ENCODE results near the gene STAP2. TPM values are rescaled to one million over a fixed set of nuclear protein-coding genes. Genes with fewer than 3 reads are reported as not detected.

Gene STAP2
- total RNA-seq, 1 experiment from 2014 or later = 72.6 TPM

GRCh38 chr19:4284176-4284958, 54.3 kb downstream of the STAP2 start:
- no peaks in the 10 kb centered on the region for H3K9me2 ChIP-seq (replicated peaks; ENCODE audit: low read length)
- ChIA-PET POLR2A (ENCODE audit: unreplicated experiment) (no interaction called here), CTCF (no interaction called here)
- H3K79me2 ChIP-seq (ENCODE audit: low read length) = no peaks in the 10 kb centered on the region
- no peaks in the 10 kb centered on the region for H3K4me1 ChIP-seq (ENCODE audit: insufficient read depth, low read length)
- no peak overlapping the region for H3K9ac ChIP-seq (ENCODE audit: low read length)
- TF ChIP-seq, protein P1, sequence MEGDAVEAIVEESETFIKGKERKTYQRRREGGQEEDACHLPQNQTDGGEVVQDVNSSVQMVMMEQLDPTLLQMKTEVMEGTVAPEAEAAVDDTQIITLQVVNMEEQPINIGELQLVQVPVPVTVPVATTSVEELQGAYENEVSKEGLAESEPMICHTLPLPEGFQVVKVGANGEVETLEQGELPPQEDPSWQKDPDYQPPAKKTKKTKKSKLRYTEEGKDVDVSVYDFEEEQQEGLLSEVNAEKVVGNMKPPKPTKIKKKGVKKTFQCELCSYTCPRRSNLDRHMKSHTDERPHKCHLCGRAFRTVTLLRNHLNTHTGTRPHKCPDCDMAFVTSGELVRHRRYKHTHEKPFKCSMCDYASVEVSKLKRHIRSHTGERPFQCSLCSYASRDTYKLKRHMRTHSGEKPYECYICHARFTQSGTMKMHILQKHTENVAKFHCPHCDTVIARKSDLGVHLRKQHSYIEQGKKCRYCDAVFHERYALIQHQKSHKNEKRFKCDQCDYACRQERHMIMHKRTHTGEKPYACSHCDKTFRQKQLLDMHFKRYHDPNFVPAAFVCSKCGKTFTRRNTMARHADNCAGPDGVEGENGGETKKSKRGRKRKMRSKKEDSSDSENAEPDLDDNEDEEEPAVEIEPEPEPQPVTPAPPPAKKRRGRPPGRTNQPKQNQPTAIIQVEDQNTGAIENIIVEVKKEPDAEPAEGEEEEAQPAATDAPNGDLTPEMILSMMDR (conservative IDR thresholded peaks at IDR 0.05; ENCODE audit: low read depth, low read length) = no peak
- TF ChIP-seq EZH2phosphoT487 (IDR thresholded peaks at IDR 0.05; ENCODE audit: borderline replicate concordance, low read length) = no peak
- TF ChIP-seq EZH2 (IDR thresholded peaks at IDR 0.05; ENCODE audit: low read length, unreplicated experiment) = no peak
- no peak overlapping the region for H3K27ac ChIP-seq (ENCODE audit: low read length)
- no peak overlapping the region for H3K4me3 ChIP-seq (ENCODE audit: low read length)
- intact Hi-C loops (cut with micrococcal nuclease) = no loop called here
- H4K20me1 ChIP-seq (ENCODE audit: low read length) = no peaks in the 10 kb centered on the region
- no peak overlapping the region for H3K4me2 ChIP-seq (ENCODE audit: low read length)
- no peak overlapping the region for H2AFZ ChIP-seq (ENCODE audit: low read length)
- H3F3A ChIP-seq (ENCODE audit: low read length, unreplicated experiment) = no peaks in the 10 kb centered on the region
- H3K27me3 ChIP-seq (ENCODE audit: low read length) = peaks cover 9% of the 10 kb centered on the region
- ATAC-seq (no peak), DNase-seq (peak; percentile 48)
- no TSS peak for BruUV-seq (replicated peaks)
- H3K36me3 ChIP-seq (ENCODE audit: low read depth, low read length) = no peaks in the 10 kb centered on the region
- no peaks in the 10 kb centered on the region for H3K9me3 ChIP-seq (ENCODE audit: low read length)

GRCh38 chr19:4279530-4280422, 58.9 kb downstream of the STAP2 start:
- no peaks in the 10 kb centered on the region for H3F3A ChIP-seq (ENCODE audit: low read length, unreplicated experiment)
- CTCF ChIA-PET = no interaction called here
- H2AFZ ChIP-seq (ENCODE audit: low read length) = no peak overlapping the region
- BruUV-seq (replicated peaks) = no TSS peak
- H3K4me3 ChIP-seq (ENCODE audit: low read length) = no peak overlapping the region
- TF ChIP-seq EZH2 (IDR thresholded peaks at IDR 0.05; ENCODE audit: low read length, unreplicated experiment) = no peak
- TF ChIP-seq EZH2phosphoT487 (IDR thresholded peaks at IDR 0.05; ENCODE audit: borderline replicate concordance, low read length) = no peak
- TF ChIP-seq, protein P1 (conservative IDR thresholded peaks at IDR 0.05; ENCODE audit: low read depth, low read length) = no peak
- no peaks in the 10 kb centered on the region for H3K79me2 ChIP-seq (ENCODE audit: low read length)
- DNase-seq (no peak), ATAC-seq (no peak)
- H3K4me2 ChIP-seq (ENCODE audit: low read length) = no peak overlapping the region
- POLR2A ChIA-PET (ENCODE audit: unreplicated experiment) = no interaction called here
- no peaks in the 10 kb centered on the region for H3K9me2 ChIP-seq (replicated peaks; ENCODE audit: low read length)
- H3K9ac ChIP-seq (ENCODE audit: low read length) = no peak overlapping the region
- intact Hi-C loops (cut with micrococcal nuclease) = no loop called here
- H3K4me1 ChIP-seq (ENCODE audit: insufficient read depth, low read length) = no peaks in the 10 kb centered on the region
- no peak overlapping the region for H3K27ac ChIP-seq (ENCODE audit: low read length)
- H3K27me3 ChIP-seq (ENCODE audit: low read length) = peaks cover 9% of the 10 kb centered on the region
- H3K36me3 ChIP-seq (ENCODE audit: low read depth, low read length) = no peaks in the 10 kb centered on the region
- H3K9me3 ChIP-seq (ENCODE audit: low read length) = no peaks in the 10 kb centered on the region
- no peaks in the 10 kb centered on the region for H4K20me1 ChIP-seq (ENCODE audit: low read length)

GRCh38 chr19:4279267-4279529, 59.4 kb downstream of the STAP2 start:
- Histone ChIP-seq H3K9me2 (replicated peaks; ENCODE audit: low read length) (no peaks in the 10 kb centered on the region), H4K20me1 (ENCODE audit: low read length) (no peaks in the 10 kb centered on the region), H3K4me3 (ENCODE audit: low read length) (no peak overlapping the region), H3F3A (ENCODE audit: low read length, unreplicated experiment) (no peaks in the 10 kb centered on the region), H3K79me2 (ENCODE audit: low read length) (no peaks in the 10 kb centered on the region), H3K9me3 (ENCODE audit: low read length) (no peaks in the 10 kb centered on the region), H2AFZ (ENCODE audit: low read length) (no peak overlapping the region), H3K27ac (ENCODE audit: low read length) (no peak overlapping the region), H3K36me3 (ENCODE audit: low read depth, low read length) (no peaks in the 10 kb centered on the region), H3K27me3 (ENCODE audit: low read length) (peaks cover 9% of the 10 kb centered on the region), H3K4me2 (ENCODE audit: low read length) (no peak overlapping the region), H3K4me1 (ENCODE audit: insufficient read depth, low read length) (no peaks in the 10 kb centered on the region), H3K9ac (ENCODE audit: low read length) (no peak overlapping the region)
- intact Hi-C loops (cut with micrococcal nuclease) = no loop called here
- ATAC-seq (no peak), DNase-seq (no peak)
- TF ChIP-seq, protein P1 (conservative IDR thresholded peaks at IDR 0.05; ENCODE audit: low read depth, low read length) = no peak
- TF ChIP-seq EZH2phosphoT487 (IDR thresholded peaks at IDR 0.05; ENCODE audit: borderline replicate concordance, low read length) (no peak), EZH2 (IDR thresholded peaks at IDR 0.05; ENCODE audit: low read length, unreplicated experiment) (no peak)
- POLR2A ChIA-PET (ENCODE audit: unreplicated experiment) = no interaction called here
- CTCF ChIA-PET = no interaction called here
- BruUV-seq (replicated peaks) = no TSS peak

All from PC-3 (cell line).